ENCODE data around the gene ARL13B. TPM values are rescaled to one million over a fixed set of nuclear protein-coding genes. Genes with fewer than 3 reads are reported as not detected.

Gene ARL13B
- total RNA-seq, result 8.6 and 11.0 TPM in 2 replicates

DNA sequence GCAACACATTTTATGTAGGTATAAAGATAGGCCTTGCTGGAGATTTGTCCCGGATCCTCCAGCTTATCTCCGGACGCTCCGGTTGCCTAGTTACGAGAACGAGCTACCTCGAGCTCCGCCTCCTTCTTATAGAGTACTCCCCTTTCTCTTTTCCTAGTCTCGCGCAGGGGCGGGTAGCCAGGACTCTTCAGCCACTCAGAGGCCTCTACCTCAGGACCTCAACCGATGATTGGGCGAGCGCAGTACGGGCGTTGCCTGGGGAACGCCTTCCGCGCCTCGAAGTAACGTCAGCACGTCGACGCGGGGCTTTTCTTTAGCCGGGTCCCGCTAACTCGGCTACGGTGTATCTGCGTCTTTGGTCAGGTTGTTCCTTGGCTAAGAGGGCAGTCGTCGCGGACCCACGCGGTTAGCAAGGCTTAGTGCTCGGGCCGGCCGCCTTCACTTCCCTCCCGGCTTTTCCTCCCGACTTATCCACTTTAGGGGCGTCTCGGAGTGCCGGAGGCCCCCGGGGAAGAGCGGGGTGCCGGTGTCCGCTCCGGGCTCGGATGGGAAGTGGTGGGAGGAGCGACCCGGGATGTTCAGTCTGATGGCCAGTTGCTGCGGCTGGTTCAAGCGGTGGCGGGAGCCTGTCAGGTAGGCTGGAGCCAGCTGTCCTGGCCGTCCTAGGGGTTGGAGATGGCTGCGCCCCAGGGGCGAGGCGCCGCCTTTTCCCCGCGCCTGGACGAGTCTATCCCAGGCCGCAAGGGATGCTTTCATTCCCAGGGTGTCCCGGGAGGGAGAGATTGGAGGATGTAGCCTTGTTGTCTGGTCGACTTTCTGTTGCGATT is at the start of gene ARL13B:
Gene ARL13B (plus strand): TSS at position 306 of the 827 bp plus-strand sequence. CDS start 269 bp downstream, at position 575.

DNA sequence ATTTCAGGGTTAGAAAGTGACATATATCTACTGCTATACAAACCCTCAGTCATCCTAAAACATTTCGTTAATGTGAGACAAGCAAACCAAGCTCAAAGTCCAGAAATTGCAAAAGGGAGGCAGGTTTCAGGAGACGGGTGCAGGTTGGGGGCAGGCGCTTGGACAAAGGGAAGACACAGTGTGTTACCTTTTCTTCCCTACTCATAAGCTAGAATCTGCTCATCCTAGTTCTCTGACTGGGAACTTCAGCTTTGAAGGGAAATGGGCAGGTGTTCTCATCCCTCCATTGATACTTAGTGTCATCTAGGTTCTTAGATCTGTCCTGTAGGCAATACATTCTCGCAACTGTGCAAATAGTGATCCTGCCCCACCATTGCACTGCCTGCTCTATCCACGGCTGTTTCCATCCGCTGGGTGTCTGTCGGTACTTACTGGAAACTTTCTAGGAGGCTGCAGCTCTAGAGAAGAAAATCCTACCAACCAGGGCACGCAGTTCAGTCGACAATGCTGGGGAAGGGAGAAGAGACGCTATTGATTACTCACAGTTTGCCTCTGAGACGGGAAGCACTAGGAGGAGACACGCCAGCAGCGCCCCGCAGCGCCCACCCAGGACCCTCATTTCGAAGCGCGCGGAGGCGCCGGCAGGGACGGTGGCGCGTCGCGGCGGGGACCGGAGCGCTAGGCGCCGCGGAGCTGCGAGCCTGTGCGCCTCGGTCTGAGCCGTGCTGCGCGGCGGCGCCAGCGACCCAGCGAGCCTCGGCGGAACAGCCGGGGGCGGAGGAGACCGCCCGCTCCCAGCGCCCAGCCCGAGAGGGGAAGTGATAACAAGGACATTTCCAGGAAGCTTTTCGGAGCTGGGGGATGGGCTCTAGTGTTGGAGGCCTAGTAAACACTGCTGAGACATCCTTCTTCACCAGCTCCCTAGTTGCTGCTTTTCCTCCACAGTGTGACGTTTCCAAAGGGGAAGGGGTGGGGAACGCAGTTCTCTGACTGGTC is 6.5 kb upstream of the ARL13B start, which contains the start of gene PROS1:
Gene PROS1 (minus strand): TSS at position 766 of the 996 bp plus-strand sequence. CDS start 147 bp downstream, at position 619.

DNA sequence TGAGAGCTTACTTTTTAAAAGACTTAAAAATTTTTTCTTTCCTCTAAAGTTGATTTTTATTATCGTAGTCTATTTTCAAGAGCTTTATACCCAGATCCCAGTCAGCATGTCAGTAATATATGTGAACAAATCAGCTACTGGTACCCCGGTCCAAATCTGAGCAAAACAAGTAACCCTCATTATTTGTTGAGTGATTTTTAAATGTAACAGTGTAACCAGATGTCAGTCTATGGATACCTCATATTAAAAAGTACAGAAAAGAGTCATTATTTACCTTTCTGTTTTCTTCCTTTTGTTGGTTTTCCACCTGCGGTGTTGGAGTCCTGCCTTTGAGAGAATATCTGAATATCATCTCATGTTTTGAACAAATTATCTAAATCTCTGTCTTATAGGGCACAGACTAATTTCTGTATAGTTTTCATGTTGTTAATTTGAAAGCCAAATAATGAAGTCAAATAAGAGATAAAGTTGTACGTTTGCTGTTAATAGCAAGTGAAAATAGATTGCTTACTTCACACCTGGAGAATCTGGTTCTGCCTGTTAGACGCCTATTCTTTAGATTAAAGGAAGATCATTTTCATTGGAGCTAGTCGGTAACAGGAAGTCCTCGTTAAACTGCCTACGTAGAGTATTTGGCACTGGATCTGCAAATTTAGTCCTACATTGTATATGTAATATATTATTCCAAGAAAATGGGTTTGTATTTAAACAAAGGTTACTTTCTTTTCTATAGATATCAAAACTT is 48.3 kb downstream of the ARL13B start, which contains the start of gene STX19:
Gene STX19 (minus strand): TSS at position 505 of the 745 bp plus-strand sequence. CDS start 13,328 bp downstream, outside the sequence.

GRCh38 chr3:94062513-94063404 is 82.8 kb downstream of the ARL13B start, which contains the start of the genes DHFR2 and NSUN3:
DHFR2 (minus strand) TSS chr3:94062916; CDS start chr3:94061511, 1,405 bp downstream.
NSUN3 (plus strand) TSS chr3:94063061; CDS start chr3:94063127, 66 bp downstream.

Other genes starting within 250 kb of the ARL13B start
- gene PROS1, start 6.3 kb upstream of the ARL13B start, total RNA-seq, result 8.3 and 11.9 TPM in 2 replicates
- gene STX19, start 48.4 kb downstream of the ARL13B start, total RNA-seq, result not detected in 2 replicates
- gene DHFR2, start 82.8 kb downstream of the ARL13B start, total RNA-seq, result 4.3 and 4.5 TPM in 2 replicates
- 10.7 and 11.2 TPM in 2 replicates for gene NSUN3, start 82.9 kb downstream of the ARL13B start, total RNA-seq